Right atrium auricular region (tissue), 2 donors: ENCODE measurements around the gene SEC22C. TPM values are rescaled to one million over a fixed set of nuclear protein-coding genes. Genes with fewer than 3 reads are reported as not detected.
"Not testable (repeated sequence)": the region's sequence is repeated elsewhere in the genome, so short reads cannot be mapped to it uniquely, and the experiment has no call there.

Source experiments
- DNase-seq: peaks from one replicate; pipeline ENCODE4 v3.0.0-alpha.2; 2019; ENCODE audit warnings: low spot score
- H3K27ac ChIP-seq, 2 donors: fragments of 200-600 bp; sonication (generic); 1 replicate in 1 of 2; 2 replicates in 1 of 2; pipeline ENCODE4 v1.5.1; 2016 to 2019
- H3K27me3 ChIP-seq, 2 donors: fragments of 200-600 bp; sonication (generic); one replicate each; pipeline versions ENCODE4 v1.5.1 to v1.6.0; 2017 to 2019
- H3K36me3 ChIP-seq: fragments of 200-600 bp; sonication (generic); one replicate; pipeline ENCODE4 v1.5.1; 2016
- H3K4me1 ChIP-seq, 2 donors: fragments of 200-600 bp; sonication (generic); one replicate each; pipeline versions ENCODE4 v1.5.1 to v1.6.0; 2017 to 2019
- H3K4me3 ChIP-seq, 2 donors: fragments of 200-600 bp; sonication (generic); 1 replicate in 1 of 2; 2 replicates in 1 of 2; pipeline ENCODE4 v1.5.1; 2017 to 2019; ENCODE audit warnings: mild to moderate bottlenecking in 1 of 2, moderate library complexity in 1 of 2
- H3K9me3 ChIP-seq, 2 donors: fragments of 200-600 bp; sonication (generic); one replicate each; pipeline ENCODE4 v1.5.1; 2019
- CTCF ChIP-seq, 2 donors: fragments of 200-600 bp; sonication (generic); IDR thresholded peaks; one replicate each; pipeline ENCODE4 v1.5.1; 2019; ENCODE audit warnings: antibody characterized with exemption in 2 of 2
- total RNA-seq, 2 donors: library from RNA; depleted of rRNA; stranded (reverse); fragments of >200 nt; gene quantifications; one replicate each; pipeline ENCODE4 v1.1.0, GENCODE V29; 2016

SEC22C gene
- total RNA-seq, 2 donors from 2014 or later: 32.3 to 36.2 TPM

DNA sequence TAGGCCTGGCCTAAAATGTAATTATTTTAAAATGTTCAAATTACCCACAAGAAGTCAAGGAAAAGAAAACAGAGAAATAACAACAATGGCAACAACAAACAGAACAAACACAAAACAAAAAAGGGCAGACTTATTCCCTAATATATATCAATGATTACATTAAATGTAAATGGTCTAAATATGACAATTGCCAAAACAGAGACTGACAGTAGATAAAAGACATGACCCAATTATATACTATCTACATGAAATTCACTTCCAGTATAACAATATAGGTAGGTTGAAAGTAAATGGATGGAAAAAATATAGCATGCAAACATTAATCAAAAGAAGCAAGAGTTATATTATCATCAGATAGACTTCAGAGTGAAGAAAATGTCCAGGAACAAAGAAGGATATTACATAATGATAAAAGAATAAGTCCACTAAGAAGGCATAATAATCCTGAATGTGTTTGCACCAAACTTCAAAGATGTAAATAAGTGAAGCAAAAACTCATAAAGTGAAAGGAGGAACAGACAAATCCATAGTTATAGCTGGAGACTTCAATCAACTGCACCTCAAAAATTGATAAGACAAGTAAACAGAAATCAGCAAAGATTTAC is 6.5 kb downstream of the SEC22C start:
- no peaks in the 10 kb centered on the region for H3K27me3 ChIP-seq
- no peak for TF ChIP-seq CTCF (IDR thresholded peaks at IDR 0.05)
- H3K36me3 ChIP-seq: peaks cover 19% of the 10 kb centered on the region
- DNase-seq: no peak
- H3K9me3 ChIP-seq: peaks cover 0 to 14% of the 10 kb centered on the region in 2 donors
- peaks cover 0 to under 1% of the 10 kb centered on the region in 2 donors for H3K4me1 ChIP-seq
- no peak overlapping the region for H3K4me3 ChIP-seq
- H3K27ac ChIP-seq: no peak overlapping the region

- no peak overlapping the region for H3K27ac ChIP-seq
- H3K4me3 ChIP-seq: no peak overlapping the region
- H3K9me3 ChIP-seq: peaks cover 0 to 14% of the 10 kb centered on the region in 2 donors
- peaks cover 32% of the 10 kb centered on the region for H3K36me3 ChIP-seq
- no peaks in the 10 kb centered on the region for H3K27me3 ChIP-seq
- peaks cover 0 to 7% of the 10 kb centered on the region in 2 donors for H3K4me1 ChIP-seq
- DNase-seq: no peak
- TF ChIP-seq CTCF (IDR thresholded peaks at IDR 0.05): peak in 1 of 2 donors; percentile 56
Observed at GRCh38 chr3:42572278-42572677, 9.5 kb downstream of the SEC22C start.

- Histone ChIP-seq H3K27ac (no peak overlapping the region), H3K4me3 (no peak overlapping the region), H3K9me3 (peaks cover 0 to 7% of the 10 kb centered on the region in 2 donors), H3K36me3 (peaks cover 51% of the 10 kb centered on the region), H3K27me3 (no peaks in the 10 kb centered on the region), H3K4me1 (peaks cover 0 to 7% of the 10 kb centered on the region in 2 donors)
- no peak for DNase-seq
- no peak for TF ChIP-seq CTCF (IDR thresholded peaks at IDR 0.05)
Observed at GRCh38 chr3:42569593-42570142, 12.1 kb downstream of the SEC22C start.

DNA sequence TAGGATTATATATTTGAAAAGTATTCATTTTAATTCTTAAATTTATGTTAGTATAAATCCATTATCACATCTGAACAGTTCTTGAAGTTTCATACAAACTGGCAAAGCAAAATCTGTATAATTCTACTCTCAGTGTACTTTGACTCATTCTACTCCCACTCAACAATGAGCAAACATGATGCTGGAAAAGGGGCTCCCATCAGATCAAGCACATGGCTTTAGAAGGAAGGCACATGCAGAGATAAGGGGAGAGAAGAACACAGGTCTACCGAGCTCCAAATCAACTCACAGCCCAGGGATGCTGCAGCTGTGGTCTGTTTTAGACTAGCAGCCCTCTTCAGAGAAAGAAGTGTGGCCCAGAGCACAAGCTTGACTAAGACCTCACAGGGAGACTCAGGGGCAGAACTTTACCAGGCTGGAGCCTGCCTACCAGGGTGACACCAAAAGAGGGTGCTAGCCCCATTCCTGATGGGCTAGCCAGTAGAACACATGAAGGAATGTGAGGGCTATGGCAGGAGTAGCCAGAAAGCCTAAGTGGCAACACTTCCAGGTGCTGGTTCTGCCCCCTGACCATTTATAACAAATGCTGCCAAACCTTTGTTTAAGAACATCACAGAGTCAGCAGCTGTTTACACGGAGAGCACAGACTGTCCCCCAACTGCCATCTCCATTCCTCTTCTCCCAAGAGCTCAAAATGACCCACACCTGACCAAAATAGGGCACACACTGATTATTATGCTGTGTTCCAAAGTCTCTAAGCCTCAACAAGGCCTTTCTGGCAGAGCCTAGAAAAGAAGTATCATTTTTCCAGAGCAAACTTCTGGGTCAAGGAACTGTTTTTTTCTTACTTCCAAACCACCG is 19.5 kb downstream of the SEC22C start:
- Histone ChIP-seq H3K27ac (no peak overlapping the region), H3K27me3 (no peaks in the 10 kb centered on the region), H3K36me3 (peaks cover 70% of the 10 kb centered on the region), H3K4me1 (no peaks in the 10 kb centered on the region), H3K4me3 (no peak overlapping the region), H3K9me3 (no peaks in the 10 kb centered on the region)
- no peak for TF ChIP-seq CTCF (IDR thresholded peaks at IDR 0.05)
- DNase-seq: no peak

DNA sequence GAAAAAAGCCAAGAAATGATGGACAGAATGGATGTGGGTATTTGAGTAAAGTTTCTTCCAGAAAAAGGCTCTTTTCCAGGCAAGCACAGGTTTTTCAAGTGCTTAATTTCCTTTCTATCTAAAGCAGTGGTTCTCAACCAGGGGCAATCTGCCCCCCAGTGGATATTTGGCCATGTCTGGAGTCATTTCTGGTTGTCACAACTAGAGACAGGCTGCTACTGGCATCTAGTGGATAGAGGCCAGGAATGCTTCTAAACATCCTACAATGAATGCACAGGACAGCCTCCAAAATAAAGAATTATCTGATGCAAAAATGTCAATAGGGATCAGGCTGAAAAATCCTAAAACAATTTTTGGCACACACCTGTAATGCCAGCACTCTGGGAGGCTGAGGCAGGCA is 23.9 kb downstream of the SEC22C start:
- H3K27me3 ChIP-seq: no peaks in the 10 kb centered on the region
- H3K4me1 ChIP-seq: no peaks in the 10 kb centered on the region
- H3K27ac ChIP-seq: no peak overlapping the region
- no peak for DNase-seq
- peak in 1 of 2 donors; percentile 31 for TF ChIP-seq CTCF (IDR thresholded peaks at IDR 0.05)
- H3K36me3 ChIP-seq: peaks cover 85% of the 10 kb centered on the region
- H3K4me3 ChIP-seq: no peak overlapping the region
- no peaks in the 10 kb centered on the region for H3K9me3 ChIP-seq

DNA sequence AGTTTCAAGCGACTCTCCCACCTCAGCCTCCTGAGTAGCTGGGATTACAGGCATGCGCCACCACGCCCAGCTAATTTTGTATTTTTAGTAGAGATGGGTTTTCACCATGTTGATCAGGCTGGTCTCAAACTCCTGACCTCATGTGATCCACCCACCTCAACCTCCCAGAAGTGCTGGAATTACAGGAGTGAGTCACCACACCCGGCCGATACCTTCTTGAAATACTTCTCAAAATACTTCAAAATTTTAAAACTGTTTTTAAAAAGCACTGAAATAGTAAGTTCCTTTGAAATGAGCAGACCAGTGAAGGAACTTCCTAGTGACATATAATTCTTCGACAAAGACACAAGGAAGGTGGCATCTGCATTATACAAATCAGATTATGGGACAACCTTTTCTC is 24.9 kb downstream of the SEC22C start:
- not testable (repeated sequence) for H3K27ac ChIP-seq, H3K4me3 ChIP-seq, DNase-seq, H3K4me1 ChIP-seq, H3K27me3 ChIP-seq, H3K9me3 ChIP-seq
- peaks cover 79% of the 10 kb centered on the region for H3K36me3 ChIP-seq
